HTR-8/SVneo (cell line): Measurements from ENCODE around the gene CFAP119.

Experiments
- DNase-seq: peaks from one replicate; pipeline ENCODE4 v3.0.0; 2011; ENCODE audit warnings: low spot score, mixed read lengths; ENCODE audit not compliant: insufficient read length
- FAIRE-seq: peaks from 2 replicates; lab custom pipeline; 2011; peaks lifted over from hg19 to GRCh38; lab: Jason Lieb, UNC

The CFAP119 gene

GRCh38 chr16:30783280-30784109 lies 21.6 kb upstream of the CFAP119 start:
- FAIRE-seq (no peak), DNase-seq (no peak)

- FAIRE-seq (no peak), DNase-seq (no peak)
These were observed 20.8 kb upstream of the CFAP119 start for GRCh38 chr16:30782486-30783279.

- FAIRE-seq: no peak
- no peak for DNase-seq
These were observed 18.7 kb upstream of the CFAP119 start for GRCh38 chr16:30780549-30780948.

- FAIRE-seq: no peak
- DNase-seq: no peak
These were observed 18.2 kb upstream of the CFAP119 start for GRCh38 chr16:30780021-30780420.

GRCh38 chr16:30779596-30779995 lies 17.7 kb upstream of the CFAP119 start:
- no peak for FAIRE-seq
- DNase-seq: no peak

GRCh38 chr16:30778549-30779244 lies 16.8 kb upstream of the CFAP119 start:
- DNase-seq: no peak

GRCh38 chr16:30777591-30778297 lies 15.9 kb upstream of the CFAP119 start:
- FAIRE-seq: no peak
- no peak for DNase-seq

More at GRCh38 chr16:30778549-30779244, 16.8 kb upstream of the CFAP119 start:
- no peak for FAIRE-seq

GRCh38 chr16:30775392-30776188 lies 13.7 kb upstream of the CFAP119 start:
- FAIRE-seq (peak; percentile 88), DNase-seq (peak; percentile 94)

GRCh38 chr16:30775131-30775391 lies 13.2 kb upstream of the CFAP119 start:
- no peak for FAIRE-seq

GRCh38 chr16:30774367-30775130 lies 12.7 kb upstream of the CFAP119 start:
- no peak for DNase-seq
- no peak for FAIRE-seq

More at GRCh38 chr16:30775131-30775391, 13.2 kb upstream of the CFAP119 start:
- DNase-seq: no peak

GRCh38 chr16:30773826-30774225 lies 12.0 kb upstream of the CFAP119 start:
- DNase-seq (no peak), FAIRE-seq (no peak)

- DNase-seq: no peak
- FAIRE-seq: no peak
These were observed 9.9 kb upstream of the CFAP119 start for GRCh38 chr16:30771726-30772125.

- DNase-seq: no peak
- no peak for FAIRE-seq
These were observed 7.7 kb upstream of the CFAP119 start for GRCh38 chr16:30769379-30770089.

GRCh38 chr16:30768583-30769181 lies 6.8 kb upstream of the CFAP119 start:
- no peak for FAIRE-seq
- no peak for DNase-seq

GRCh38 chr16:30767767-30768465 lies 6.1 kb upstream of the CFAP119 start:
- no peak for FAIRE-seq
- no peak for DNase-seq

GRCh38 chr16:30766933-30767284 lies 5.0 kb upstream of the CFAP119 start:
- FAIRE-seq: no peak
- no peak for DNase-seq

GRCh38 chr16:30766206-30766932 lies 4.5 kb upstream of the CFAP119 start:
- FAIRE-seq (no peak), DNase-seq (no peak)
